Pancreas (tissue), 10 donors: ENCODE data around the gene DNAH2. TPM values are rescaled to one million over a fixed set of nuclear protein-coding genes. Genes with fewer than 3 reads are reported as not detected.

ENCODE experiments used
- ATAC-seq, 4 donors: fragments of 200-7000 bp; cut with Tn5 transposase; one replicate each; pipeline versions ENCODE4 v1.8.0 to v1.9.1; 2020; ENCODE audit warnings: mild to moderate bottlenecking in 4 of 4, moderate library complexity in 4 of 4
- DNase-seq, 6 donors: peaks; one replicate each; pipeline ENCODE4 v3.0.0-alpha.2; 2020
- FAIRE-seq: peaks from 2 replicates; lab custom pipeline; 2012; peaks lifted over from hg19 to GRCh38; lab: Jason Lieb, UNC
- H3K27ac ChIP-seq, 4 donors: fragments of 200-600 bp; sonication (generic); 1 replicate in 3 of 4; 2 replicates in 1 of 4; pipeline versions ENCODE4 v1.5.0 to v1.8.0; 2020
- H3K27me3 ChIP-seq, 4 donors: fragments of 200-600 bp; one replicate each; pipeline ENCODE4 v1.8.0; 2021
- H3K36me3 ChIP-seq, 3 donors: fragments of 200-600 bp; sonication (generic) in 1 of 3; one replicate each; pipeline versions ENCODE4 v1.5.0 to v1.8.0; 2020 to 2021
- H3K4me1 ChIP-seq, 3 donors: fragments of 200-600 bp; one replicate each; pipeline ENCODE4 v1.8.0; 2021
- H3K4me3 ChIP-seq, 4 donors: fragments of 200-600 bp; sonication (generic) in 2 of 4; one replicate each; pipeline versions ENCODE4 v1.5.0 to v1.8.0; 2020 to 2021
- H3K9me3 ChIP-seq, 4 donors: fragments of 200-600 bp; one replicate each; pipeline ENCODE4 v1.8.0; 2021
- CTCF ChIP-seq, 4 donors: fragments of 200-600 bp; sonication (generic) in 3 of 4; IDR thresholded peaks; one replicate each; pipeline versions ENCODE4 v1.5.0 to v1.8.0; 2021; ENCODE audit warnings: antibody characterized with exemption in 4 of 4
- WGBS, 2 donors: extraction: QIAGEN DNeasy Blood & Tissue Kit; methylation state at CpG; one replicate each; pipeline ENCODE4 v1.1.7; 2013; 5-methylcytosine and 5-hydroxymethylcytosine counted together
- intact Hi-C, 3 donors: fragments of 100-400 bp; cut with DNase I; formaldehyde crosslinking; loops; one replicate each; pipeline versions ENCODE4 v1.11.1 to v1.14.2; 2022
- polyA plus RNA-seq, 2 donors: library from polyadenylated mRNA; stranded (reverse); fragments of 200-250 nt; gene quantifications; one replicate each; pipeline ENCODE4 v1.2.3, GENCODE V29; 2013
- total RNA-seq, 6 donors: library from RNA; stranded (reverse); fragmentation: NEBNext Ultra II Directional in 4 of 6; extraction: Animal tissue kit (Norgen Biotek cat#: 25700) in 4 of 6; gene quantifications; one replicate each; pipeline versions ENCODE4 v1.2.1 to v1.2.4, GENCODE V29; 2021 to 2023
- donor health status: healthy with polysubstance abuse.
- donor health status: DM: no; HTN: no; CAD: no; lungs with moderate emphysema.
- donor health status: DM: no; HTN: no; CAD: no.
- donor health status: control.
- donor health status: control.
- donor health status: Bipolar disorder and iron deficiency.
- donor health status: DM: yes; HTN: yes; CAD: no.
- donor health status: DM: no; HTN: no; CAD: no.
- donor health status: DM: no; HTN: no; CAD: no.
- donor health status: DM: yes; HTN: yes; CAD: no.

The DNAH2 gene, protein sequence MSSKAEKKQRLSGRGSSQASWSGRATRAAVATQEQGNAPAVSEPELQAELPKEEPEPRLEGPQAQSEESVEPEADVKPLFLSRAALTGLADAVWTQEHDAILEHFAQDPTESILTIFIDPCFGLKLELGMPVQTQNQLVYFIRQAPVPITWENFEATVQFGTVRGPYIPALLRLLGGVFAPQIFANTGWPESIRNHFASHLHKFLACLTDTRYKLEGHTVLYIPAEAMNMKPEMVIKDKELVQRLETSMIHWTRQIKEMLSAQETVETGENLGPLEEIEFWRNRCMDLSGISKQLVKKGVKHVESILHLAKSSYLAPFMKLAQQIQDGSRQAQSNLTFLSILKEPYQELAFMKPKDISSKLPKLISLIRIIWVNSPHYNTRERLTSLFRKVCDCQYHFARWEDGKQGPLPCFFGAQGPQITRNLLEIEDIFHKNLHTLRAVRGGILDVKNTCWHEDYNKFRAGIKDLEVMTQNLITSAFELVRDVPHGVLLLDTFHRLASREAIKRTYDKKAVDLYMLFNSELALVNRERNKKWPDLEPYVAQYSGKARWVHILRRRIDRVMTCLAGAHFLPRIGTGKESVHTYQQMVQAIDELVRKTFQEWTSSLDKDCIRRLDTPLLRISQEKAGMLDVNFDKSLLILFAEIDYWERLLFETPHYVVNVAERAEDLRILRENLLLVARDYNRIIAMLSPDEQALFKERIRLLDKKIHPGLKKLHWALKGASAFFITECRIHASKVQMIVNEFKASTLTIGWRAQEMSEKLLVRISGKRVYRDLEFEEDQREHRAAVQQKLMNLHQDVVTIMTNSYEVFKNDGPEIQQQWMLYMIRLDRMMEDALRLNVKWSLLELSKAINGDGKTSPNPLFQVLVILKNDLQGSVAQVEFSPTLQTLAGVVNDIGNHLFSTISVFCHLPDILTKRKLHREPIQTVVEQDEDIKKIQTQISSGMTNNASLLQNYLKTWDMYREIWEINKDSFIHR (N-terminal part only)
- total RNA-seq: under 1 TPM; 0.09 to 0.52 (median 0.19) TPM
- under 1 TPM; 0.38 TPM for polyA plus RNA-seq

DNA sequence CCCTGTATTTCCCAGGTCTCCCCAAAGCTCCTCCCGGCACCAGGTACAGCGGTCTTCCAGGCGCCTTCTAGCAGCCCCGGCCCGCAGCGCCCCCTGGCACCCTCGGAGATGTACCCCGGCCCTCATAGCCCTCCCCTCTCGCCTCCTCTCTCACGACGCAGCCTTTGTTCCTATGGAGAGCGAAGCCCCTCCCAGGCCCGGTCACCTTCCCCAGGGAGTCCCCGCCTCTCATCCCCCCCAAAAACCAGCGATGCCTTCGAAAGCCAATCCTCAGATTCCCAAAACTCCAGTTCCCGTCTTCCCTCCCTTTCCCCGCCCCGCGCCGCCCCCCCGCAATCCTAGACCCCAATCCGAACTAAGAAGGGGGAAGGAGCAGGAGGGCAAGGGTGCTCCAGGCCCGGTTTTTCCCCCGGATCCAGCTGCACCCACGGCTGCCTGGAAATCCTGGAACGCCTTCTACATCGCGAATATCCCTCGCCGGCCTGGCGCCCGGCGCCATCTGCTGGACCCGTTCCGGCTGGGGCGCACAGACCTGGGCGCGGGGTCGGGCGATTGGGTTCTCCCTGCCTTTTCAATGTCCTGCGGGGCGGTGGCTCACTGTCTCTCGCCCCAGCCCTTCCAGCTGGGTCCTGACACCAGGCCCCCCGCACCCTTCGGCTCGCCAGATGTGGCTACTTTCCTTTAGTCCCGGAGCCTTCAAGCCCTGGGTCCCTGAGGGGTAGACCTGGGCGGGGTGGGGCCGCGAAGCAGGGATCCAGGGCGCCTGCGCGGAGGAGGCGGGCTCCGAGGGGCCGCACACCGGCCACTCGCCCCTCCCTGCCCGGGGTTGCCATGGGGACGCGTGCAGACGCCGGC lies at the start of gene DNAH2:
Gene DNAH2 (plus strand): TSS at position 844 of the 855 bp plus-strand sequence. CDS start 1,991 bp downstream, outside the sequence.
- WGBS, 2 donors: 1% methylated on average over 58 to 64 of the region's 64 CpGs
- peak in 1 of 4 donors; percentile 15 for TF ChIP-seq CTCF (IDR thresholded peaks at IDR 0.05)
- Histone ChIP-seq H3K4me1 (peaks cover 0 to 7% (median 0%) of the 10 kb centered on the region in 3 donors), H3K27ac (peak within 1 kb of the TSS; percentile 29 to 55 (median 51)), H3K9me3 (no peaks in the 10 kb centered on the region), H3K27me3 (no peaks in the 10 kb centered on the region), H3K4me3 (peak within 1 kb of the TSS; percentile 36 to 72 (median 62)), H3K36me3 (no peaks in the 10 kb centered on the region)
- DNase-seq: peak; percentile 75 to 93 (median 86)
- FAIRE-seq: no peak
- intact Hi-C loops: no loop called here
- peak; percentile 88 to 92 (median 90) for ATAC-seq

- TF ChIP-seq CTCF (IDR thresholded peaks at IDR 0.05): no peak
- H3K4me1 ChIP-seq: no peaks in the 10 kb centered on the region
- no peaks in the 10 kb centered on the region for H3K27me3 ChIP-seq
- peaks cover 4 to 22% (median 18%) of the 10 kb centered on the region in 3 donors for H3K36me3 ChIP-seq
- DNase-seq (no peak), FAIRE-seq (no peak), ATAC-seq (no peak)
- 94 to 97% methylated on average over 7 of the region's 7 CpGs for WGBS, 2 donors
- no peak overlapping the region for H3K4me3 ChIP-seq
- no peak overlapping the region for H3K27ac ChIP-seq
- H3K9me3 ChIP-seq: no peaks in the 10 kb centered on the region
- intact Hi-C loops: no loop called here
These were observed 49.1 kb upstream of the DNAH2 start for GRCh38 chr17:7668482-7668881.

GRCh38 chr17:7673239-7673638 lies 44.3 kb upstream of the DNAH2 start:
- Histone ChIP-seq H3K4me3 (no peak overlapping the region), H3K9me3 (no peaks in the 10 kb centered on the region), H3K36me3 (peaks cover 8 to 45% (median 32%) of the 10 kb centered on the region in 3 donors), H3K27me3 (no peaks in the 10 kb centered on the region), H3K27ac (no peak overlapping the region), H3K4me1 (no peaks in the 10 kb centered on the region)
- WGBS, 2 donors: 82% methylated on average over 2 of the region's 2 CpGs
- no peak for TF ChIP-seq CTCF (IDR thresholded peaks at IDR 0.05)
- DNase-seq: peak in 1 of 6 donors; percentile 40
- peak in 1 of 4 donors; percentile 33 for ATAC-seq
- no peak for FAIRE-seq
- intact Hi-C loops: loop anchor here in 1 of 3 donors (10.0 kb wide), 1 partner anchor 158 kb away; no protein-coding TSS in a partner anchor

GRCh38 chr17:7674934-7675333 lies 42.6 kb upstream of the DNAH2 start:
- Histone ChIP-seq H3K9me3 (no peaks in the 10 kb centered on the region), H3K27me3 (no peaks in the 10 kb centered on the region), H3K4me1 (no peaks in the 10 kb centered on the region), H3K36me3 (peaks cover 8 to 44% (median 25%) of the 10 kb centered on the region in 3 donors), H3K4me3 (no peak overlapping the region), H3K27ac (no peak overlapping the region)
- DNase-seq: no peak
- no peak for ATAC-seq
- intact Hi-C loops: loop anchor here in 1 of 3 donors (10.0 kb wide), 1 partner anchor 160 kb away; no protein-coding TSS in a partner anchor
- no peak for FAIRE-seq
- 89 to 90% methylated on average over 14 of the region's 14 CpGs for WGBS, 2 donors
- TF ChIP-seq CTCF (IDR thresholded peaks at IDR 0.05): no peak
